MG63 (cell line): ENCODE data around the gene TCF7. TPM values are rescaled to one million over a fixed set of nuclear protein-coding genes. Genes with fewer than 3 reads are reported as not detected.

Source experiments
- DNase-seq: peaks from one replicate; pipeline ENCODE4 v3.0.0-alpha.2; 2020
- H3K27me3 ChIP-seq: fragments of 250-450 bp; sonication (Bioruptor Pico); 2 replicates; pipeline ENCODE4 v1.5.1; 2020; ENCODE audit warnings: mild to moderate bottlenecking, moderate library complexity
- H3K36me3 ChIP-seq: fragments of 250-450 bp; sonication (Bioruptor Pico); 2 replicates; pipeline ENCODE4 v1.5.1; 2020; ENCODE audit warnings: mild to moderate bottlenecking, moderate library complexity
- H3K4me3 ChIP-seq: fragments of 250-450 bp; sonication (Bioruptor Pico); 2 replicates; pipeline ENCODE4 v1.5.1; 2020; ENCODE audit warnings: mild to moderate bottlenecking, moderate library complexity
- H3K9me3 ChIP-seq: fragments of 250-450 bp; sonication (Bioruptor Pico); 2 replicates; pipeline ENCODE4 v1.5.1; 2020; ENCODE audit warnings: mild to moderate bottlenecking, moderate library complexity
- total RNA-seq: library from RNA; depleted of rRNA; stranded (reverse); fragments of >200 nt; shearing (Covaris generic); gene quantifications from 2 replicates; pipeline ENCODE4 v1.2.3, GENCODE V29; 2014; ENCODE audit warnings: low replicate concordance; rRNA removed

TCF7 gene
- total RNA-seq = 8.9 and 12.0 TPM in 2 replicates

DNA sequence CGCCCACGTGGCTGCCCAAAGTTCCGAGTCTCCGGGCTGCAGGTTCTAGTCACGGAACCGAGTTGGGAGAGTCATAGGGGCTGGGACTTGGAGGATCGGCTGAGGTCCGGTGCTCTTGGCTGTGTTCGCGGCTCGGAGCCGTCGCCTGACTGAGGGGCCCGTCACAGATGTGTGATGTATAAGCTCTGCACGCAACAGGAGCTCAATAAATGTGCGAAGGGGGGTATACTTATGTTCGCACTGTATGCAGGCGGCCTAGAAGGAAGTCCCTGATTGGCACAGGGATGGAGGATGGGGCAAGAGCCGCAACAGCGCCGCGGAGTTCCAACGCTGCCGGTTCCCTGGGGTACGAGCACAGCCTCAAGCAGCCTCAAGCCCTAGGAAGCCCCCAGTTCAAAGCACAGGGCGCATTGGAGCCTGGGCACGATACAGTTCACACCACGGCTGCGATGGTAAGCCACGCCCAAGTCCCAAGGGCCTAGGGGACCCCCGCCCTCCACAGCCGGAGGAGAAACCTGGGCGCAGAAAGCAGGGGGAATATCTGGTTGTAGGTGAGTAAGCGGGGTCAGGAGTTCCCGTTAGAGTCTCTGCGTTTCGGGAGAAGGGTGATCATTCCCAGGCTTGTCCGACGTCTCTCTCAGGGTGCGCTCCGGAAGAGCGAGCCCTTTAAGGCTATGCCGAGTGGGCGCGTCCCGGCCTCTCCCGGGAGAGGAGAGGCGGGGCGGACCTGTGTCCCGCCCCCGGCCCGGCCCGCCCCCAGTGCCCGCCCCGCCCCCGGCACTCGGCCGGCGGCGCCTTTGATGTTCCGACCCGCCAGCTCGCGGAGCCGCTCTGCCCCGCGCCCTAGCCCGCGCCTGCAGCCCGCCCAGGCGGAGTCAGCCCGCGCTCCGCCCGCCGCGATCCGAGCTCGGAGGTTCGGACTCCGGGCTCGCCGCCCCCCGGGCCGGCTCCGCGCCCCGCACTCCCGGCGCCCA, at the start of gene TCF7:
Gene TCF7, plus strand, starts transcription at position 780 of the 974 bp plus-strand sequence. CDS start 226 bp downstream, outside the sequence.
- Histone ChIP-seq H3K27me3 (no peaks in the 10 kb centered on the region), H3K36me3 (peaks cover 16% of the 10 kb centered on the region), H3K9me3 (no peaks in the 10 kb centered on the region), H3K4me3 (peak within 1 kb of the TSS; percentile 51)
- peak; percentile 81 for DNase-seq

DNA sequence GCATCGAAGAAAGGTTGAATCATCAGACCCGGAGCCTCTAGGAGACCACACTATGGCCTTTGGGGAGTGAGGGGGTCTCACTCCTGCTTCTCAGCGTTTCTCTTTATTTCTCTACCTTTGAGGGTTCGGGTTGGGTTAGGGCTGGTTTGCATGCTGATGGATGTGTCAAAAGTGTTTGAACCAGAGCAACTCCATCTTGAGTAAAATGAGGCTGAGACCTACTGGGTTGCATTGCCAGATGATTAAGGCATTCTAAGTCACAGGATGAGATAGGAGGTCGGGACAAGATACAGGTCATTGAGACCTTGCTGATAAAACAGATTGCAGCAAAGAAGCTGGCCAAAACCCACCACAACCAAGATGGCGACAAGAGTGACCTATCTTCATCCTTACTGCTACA, 44.9 kb upstream of the TCF7 start:
- DNase-seq = no peak
- Histone ChIP-seq H3K27me3 (no peaks in the 10 kb centered on the region), H3K36me3 (no peaks in the 10 kb centered on the region), H3K9me3 (no peaks in the 10 kb centered on the region), H3K4me3 (no peak overlapping the region)

DNA sequence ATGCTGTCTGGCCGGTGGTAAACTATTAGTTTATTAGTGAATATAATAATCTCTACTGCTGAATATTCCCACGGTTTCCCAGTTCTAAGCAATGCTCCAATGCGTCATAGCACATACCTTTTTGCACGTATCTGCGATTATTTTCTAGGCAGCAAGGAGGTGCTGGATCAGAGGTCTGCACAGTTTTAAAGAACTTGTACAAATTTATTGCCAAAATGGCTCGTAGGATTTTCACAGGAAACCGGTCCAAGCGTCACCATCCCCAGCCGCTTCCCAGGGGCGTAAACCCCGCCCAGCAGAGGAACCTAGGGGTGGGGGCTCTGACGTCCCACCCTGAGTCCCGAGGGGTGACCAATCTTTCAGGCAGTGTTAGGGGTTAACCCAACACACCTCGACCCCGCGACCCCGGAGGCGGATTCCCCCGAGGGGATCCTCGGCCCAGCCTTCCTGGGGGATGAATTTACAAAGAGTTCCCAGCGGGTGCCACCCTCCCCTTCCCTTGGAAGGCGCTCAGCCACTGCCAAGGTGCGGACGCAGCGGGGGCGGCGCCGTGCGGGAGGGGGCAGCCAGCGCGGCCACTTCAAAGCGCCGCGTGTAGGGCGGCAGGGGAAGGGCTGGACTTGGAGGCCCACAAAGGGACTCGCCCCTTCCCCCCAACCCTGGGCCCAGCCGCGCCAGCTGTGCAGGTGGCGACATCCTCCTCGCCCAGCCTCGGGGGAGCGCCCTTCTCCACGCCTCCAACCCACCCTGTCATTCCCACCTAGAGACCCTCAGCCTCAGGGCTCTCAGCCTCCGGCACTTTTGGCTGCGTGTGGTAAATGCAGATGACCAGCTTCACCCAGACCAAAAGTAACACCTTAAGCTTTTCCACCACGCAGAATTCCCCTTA, 43.5 kb upstream of the TCF7 start:
- H3K9me3 ChIP-seq = no peaks in the 10 kb centered on the region
- H3K36me3 ChIP-seq = no peaks in the 10 kb centered on the region
- H3K27me3 ChIP-seq = no peaks in the 10 kb centered on the region; the same call in 1 of the 2 replicates
- DNase-seq = peak; percentile 27
- H3K4me3 ChIP-seq = no peak overlapping the region

DNA sequence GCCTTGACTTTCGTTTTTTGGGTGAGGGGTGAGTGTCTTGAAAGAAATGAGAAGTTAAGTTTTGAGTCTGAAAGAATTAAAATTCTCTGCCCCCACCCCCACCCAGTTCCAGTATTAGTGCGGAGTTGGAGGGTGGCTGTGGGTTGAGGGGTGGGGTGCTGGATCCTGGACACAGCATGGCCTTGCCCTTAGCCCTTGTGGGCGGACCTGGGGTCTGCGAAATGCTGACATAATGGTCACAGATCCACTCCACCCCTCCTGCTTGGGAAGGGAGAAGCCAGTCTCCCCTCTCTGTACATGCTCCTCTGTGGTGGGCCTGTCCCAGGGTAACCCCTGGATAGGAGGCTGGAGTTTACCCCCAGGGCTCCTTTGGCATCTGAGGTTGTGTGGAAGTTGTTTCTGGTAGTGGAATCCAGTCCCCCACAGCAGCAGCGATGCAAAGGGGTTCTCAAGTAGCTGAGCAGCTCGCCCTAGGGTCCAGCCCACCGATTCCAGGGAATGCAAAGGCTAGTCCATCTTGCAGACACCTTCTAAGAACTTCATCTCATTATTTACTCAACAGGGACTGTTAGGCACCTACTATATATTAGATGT, 42.8 kb upstream of the TCF7 start:
- Histone ChIP-seq H3K27me3 (no peaks in the 10 kb centered on the region; the same call in 1 of the 2 replicates), H3K4me3 (no peak overlapping the region), H3K9me3 (no peaks in the 10 kb centered on the region), H3K36me3 (no peaks in the 10 kb centered on the region)
- DNase-seq = no peak

DNA sequence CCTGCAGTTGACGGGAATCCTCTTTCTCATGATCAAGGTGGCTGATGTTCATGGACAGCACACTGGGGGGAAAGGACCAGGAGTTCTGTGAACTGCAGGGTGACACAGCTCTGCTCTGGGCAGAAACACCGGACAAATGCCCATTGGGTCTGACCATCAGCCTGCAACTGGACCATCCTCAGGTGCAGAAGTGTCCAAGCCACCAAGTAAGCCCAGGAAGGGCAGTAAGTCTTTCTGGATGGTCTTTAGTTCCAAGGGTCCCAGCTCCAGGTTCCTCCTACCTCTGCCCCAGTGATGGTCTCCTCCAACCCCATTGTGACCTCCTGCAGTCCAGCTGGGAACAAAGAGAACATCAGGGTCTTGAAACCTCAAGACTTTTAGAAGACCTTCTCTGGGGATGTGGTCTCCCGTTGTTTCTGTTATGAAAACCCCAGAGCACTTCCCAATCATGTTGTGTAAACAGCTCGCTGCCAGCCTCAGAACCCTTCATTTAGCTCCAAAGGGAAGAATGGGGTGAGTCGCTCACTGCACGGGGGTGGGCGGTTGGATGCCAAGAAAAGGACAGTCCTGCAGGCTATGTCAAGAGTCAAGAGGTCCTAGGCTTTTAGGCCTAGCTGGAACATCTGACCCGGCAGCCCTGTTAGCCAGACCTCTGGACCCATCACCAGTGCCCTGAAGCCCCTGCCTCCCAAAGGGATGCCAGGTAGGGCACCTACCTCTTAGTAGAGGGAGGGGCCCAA, 41.8 kb upstream of the TCF7 start:
- no peaks in the 10 kb centered on the region; the same call in 1 of the 2 replicates for H3K27me3 ChIP-seq

DNA sequence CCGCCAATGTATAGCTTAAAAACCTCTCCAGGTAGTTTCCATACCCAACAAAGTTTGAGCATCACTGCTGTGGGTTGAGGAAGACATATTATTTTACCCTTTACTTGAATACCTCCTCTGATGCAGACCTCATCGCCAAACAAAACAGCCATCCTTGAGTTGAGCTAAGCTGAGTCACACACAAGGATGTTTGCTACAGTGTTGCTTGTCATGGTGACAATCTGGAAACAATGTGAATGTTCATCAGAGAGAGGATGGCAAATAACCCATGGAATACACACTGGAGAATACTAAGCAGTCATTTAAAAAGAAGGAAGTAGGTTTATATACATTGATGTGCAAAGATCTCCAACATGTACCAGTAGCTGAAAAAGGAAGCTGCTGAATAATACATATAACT, 41.1 kb upstream of the TCF7 start:
- Histone ChIP-seq H3K4me3 (no peak overlapping the region), H3K27me3 (no peaks in the 10 kb centered on the region; the same call in 1 of the 2 replicates), H3K9me3 (no peaks in the 10 kb centered on the region), H3K36me3 (no peaks in the 10 kb centered on the region)
- DNase-seq = peak; percentile 58

More for the DNA sequence above, 41.8 kb upstream of the TCF7 start:
- Histone ChIP-seq H3K4me3 (no peak overlapping the region), H3K36me3 (no peaks in the 10 kb centered on the region), H3K9me3 (no peaks in the 10 kb centered on the region)
- DNase-seq = peak; percentile 83

DNA sequence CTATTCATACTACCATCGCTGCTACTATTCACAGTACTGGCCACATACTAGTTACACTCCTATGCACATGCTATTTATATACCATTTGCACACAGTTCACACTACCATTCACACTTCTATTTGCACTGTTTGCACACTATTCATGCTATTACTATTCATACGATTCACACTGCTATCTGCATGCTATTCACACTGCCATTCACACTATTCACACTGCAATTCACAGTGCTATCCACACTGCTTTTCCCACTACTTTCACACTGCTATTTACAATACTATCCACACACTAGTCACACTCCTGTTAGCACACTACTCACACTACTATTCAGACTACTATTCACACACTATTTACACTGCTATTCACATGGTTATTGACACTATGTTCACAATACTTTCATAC, 39.4 kb upstream of the TCF7 start:
- H3K4me3 ChIP-seq = no peak overlapping the region
- no peaks in the 10 kb centered on the region for H3K9me3 ChIP-seq
- no peak for DNase-seq
- no peaks in the 10 kb centered on the region for H3K36me3 ChIP-seq
- no peaks in the 10 kb centered on the region; the same call in 1 of the 2 replicates for H3K27me3 ChIP-seq

DNA sequence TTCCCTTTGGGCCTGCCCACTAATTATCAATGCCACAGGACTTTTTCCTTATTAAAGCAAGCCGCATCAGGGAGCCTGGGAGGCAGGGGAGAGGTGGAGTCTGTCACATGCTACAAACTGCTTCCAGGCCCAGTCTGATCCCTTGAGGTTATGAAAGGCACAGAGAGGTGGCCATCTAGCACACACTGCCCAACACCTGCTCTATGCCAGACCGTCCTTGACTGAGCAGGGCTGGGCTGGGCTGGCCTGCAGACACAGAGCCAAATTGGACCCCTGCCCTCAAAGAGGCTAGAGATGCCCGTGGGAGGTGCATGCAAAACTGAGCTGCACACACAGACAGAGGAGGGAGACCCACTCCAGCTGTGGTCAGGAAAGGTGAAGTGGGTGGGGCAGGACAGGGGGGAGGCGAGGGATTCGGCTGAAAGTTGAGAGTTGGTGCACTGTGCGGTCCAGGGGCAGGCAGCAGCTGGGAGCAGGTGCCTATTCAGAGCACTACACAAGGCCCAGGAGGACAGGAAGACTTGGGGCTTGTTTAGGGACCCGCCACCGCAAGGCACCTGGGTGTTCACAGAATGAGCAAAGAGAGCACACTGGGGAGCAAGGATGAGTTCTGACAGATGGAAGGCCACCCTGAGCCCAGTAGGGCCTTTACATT, 36.4 kb upstream of the TCF7 start:
- no peaks in the 10 kb centered on the region for H3K9me3 ChIP-seq
- H3K4me3 ChIP-seq = no peak overlapping the region
- no peaks in the 10 kb centered on the region for H3K36me3 ChIP-seq
- no peak for DNase-seq
- no peaks in the 10 kb centered on the region; the same call in 1 of the 2 replicates for H3K27me3 ChIP-seq

DNA sequence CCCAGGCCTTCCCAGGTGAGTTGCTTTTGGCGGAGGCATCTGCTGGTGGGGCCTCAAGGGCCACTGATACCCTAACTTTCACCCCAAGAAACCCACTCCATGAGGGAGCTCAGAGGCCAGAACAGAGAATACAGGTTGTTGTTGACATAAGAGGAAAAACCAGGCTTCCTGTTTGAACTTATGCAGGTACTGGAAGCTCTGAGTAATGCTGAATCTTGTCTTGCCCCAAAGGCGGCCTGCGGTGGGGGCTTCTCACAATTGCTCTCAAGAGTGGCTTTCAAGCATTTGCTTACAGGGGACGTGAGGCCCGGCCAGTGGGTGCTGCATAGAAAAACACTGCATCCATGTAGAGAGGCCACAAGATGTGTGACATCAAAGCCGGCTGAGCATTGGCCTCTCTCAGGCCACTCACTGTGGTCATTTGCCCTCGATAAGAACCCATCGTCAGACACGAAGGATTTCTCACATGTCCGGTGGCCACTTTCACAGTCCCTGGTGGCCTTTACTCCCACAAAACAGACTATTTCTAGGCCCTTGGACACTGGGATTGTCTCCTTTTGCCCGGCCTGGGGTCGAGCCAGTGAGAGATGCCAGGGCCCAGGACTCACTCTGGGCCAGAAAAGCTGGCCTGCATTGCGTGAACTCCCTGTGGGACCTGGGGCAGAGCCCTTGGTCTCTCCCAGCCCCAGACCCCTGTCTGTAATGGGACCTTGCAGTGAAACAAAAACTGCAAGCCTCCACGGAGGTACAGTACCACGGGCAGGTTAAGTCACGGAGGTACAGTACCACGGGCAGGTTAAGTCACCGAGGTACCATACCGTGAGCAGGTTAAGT, 34.5 kb upstream of the TCF7 start:
- DNase-seq = no peak
- H3K4me3 ChIP-seq = no peak overlapping the region
- H3K9me3 ChIP-seq = no peaks in the 10 kb centered on the region
- H3K27me3 ChIP-seq = no peaks in the 10 kb centered on the region
- H3K36me3 ChIP-seq = no peaks in the 10 kb centered on the region

DNA sequence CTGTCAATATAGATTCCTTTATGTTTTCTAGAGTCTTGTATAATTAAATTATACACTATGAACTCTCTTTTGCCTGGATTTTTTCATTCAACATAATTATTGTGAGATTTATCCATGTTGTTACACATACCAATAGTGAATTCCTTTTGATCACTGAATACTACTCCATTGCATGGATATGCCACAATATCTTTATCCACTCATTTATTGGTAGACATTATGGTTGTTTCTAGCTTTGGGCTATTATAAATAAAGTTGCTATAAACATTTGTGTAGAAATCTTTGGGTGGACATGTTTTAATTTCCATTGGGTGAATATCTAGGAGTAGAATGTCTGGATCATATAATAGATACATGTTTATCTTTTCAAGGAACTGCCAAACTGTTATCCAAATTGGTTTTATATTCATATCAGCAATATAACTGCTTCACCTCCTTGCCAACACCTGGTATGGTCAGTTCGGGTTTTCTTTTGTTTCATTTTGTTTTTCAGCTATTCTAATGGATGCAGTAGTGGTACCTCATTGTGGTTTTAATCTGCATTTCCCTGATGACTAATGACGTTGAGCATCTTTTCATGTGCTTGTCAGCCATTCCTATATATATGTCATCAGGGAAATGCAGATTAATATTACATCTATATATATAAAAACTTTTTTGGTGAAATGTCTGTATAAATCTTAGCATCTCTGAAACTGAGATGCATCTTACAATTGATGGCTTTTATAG, 32.1 kb upstream of the TCF7 start:
- Histone ChIP-seq H3K9me3 (no peaks in the 10 kb centered on the region), H3K27me3 (no peaks in the 10 kb centered on the region), H3K4me3 (no peak overlapping the region), H3K36me3 (no peaks in the 10 kb centered on the region)
- DNase-seq = no peak

DNA sequence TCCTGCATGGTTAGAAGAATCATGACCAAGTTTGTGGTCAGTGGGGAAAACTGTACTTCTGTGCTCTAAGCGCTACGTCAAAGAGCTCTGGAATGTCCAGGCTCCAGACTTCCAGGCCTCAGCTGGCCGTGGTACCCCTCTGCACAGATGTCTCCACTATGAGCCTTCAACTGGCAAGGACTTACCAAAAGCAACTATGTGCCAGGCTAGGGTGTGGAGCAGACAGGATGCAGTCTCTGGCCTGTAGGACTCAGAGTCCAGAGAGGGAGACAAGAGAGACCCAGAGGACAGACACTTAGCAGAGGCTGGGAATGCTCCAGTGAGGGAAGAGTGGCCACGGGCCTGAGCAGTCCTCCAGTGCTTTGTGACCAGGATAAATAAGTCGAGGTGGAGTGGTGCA, 31.0 kb upstream of the TCF7 start:
- H3K36me3 ChIP-seq = no peaks in the 10 kb centered on the region
- no peak overlapping the region for H3K4me3 ChIP-seq
- peak; percentile 86 for DNase-seq
- no peaks in the 10 kb centered on the region for H3K27me3 ChIP-seq
- H3K9me3 ChIP-seq = no peaks in the 10 kb centered on the region

DNA sequence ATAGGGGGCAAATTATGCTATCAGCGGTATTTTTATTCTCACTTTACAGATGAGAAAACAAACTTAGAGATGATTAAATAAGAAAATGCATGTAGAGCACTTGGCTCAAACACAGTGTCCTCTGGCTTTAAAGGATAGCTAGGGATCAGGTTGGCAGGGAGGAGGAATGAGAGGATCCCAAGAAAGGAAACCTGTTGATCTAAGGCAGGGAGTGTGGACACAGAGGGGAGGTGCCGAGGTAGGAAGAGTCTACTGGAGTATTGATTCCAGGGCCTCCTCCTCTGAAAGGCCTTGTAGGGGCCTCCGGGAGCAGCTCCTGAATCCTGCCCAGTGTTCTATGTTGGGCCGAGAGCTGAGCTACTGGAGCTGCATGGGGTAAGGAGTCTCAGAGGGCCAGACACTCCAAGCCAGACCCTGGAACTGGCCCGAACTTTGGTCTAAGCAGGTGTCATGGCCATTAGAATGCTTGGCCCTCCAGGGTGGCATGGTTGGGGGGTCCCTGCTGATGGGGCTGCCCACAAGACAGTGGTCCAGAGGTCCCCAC, 30.4 kb upstream of the TCF7 start:
- DNase-seq = no peak
- Histone ChIP-seq H3K27me3 (no peaks in the 10 kb centered on the region), H3K4me3 (no peak overlapping the region), H3K9me3 (no peaks in the 10 kb centered on the region), H3K36me3 (no peaks in the 10 kb centered on the region)

DNA sequence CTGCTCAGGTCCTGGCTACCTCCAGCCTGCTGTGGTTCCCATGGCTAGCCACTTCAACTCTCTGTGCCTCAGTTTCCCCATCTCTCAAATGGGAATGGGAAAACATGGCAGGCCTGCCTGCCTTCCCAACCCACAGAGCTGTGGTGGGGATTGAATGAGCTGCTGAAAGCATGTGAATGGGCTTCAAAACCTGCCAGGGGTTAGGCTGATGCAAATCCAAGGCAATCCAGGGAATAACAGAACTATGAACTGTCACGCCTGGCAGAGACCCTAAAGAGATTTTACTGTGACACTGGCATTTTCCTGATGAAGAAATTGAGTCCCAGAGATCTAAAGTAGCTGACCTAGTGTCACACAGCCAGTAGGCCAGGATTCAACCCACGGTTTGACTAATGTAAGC, 29.9 kb upstream of the TCF7 start:
- Histone ChIP-seq H3K36me3 (no peaks in the 10 kb centered on the region), H3K27me3 (no peaks in the 10 kb centered on the region), H3K9me3 (no peaks in the 10 kb centered on the region), H3K4me3 (no peak overlapping the region)
- DNase-seq = no peak

DNA sequence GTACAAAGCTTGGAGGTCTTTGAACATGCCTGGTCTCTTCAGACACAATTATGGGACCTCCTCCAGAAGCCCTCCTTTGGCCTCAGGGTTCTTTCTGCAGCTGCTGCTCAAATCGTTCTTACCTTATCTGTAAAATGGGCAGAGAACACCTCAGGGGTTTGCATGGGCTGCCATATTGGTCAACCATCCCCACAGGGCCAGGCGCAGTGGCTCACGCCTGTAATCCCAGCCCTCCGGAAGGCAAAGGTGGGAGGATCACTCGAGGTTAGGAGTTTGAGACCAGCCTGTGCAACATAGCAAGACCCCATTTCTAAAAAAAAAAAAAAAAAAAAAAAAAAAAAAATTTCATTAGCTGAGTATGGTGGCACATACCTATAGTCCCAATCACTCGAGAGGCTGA, 29.1 kb upstream of the TCF7 start:
- DNase-seq = no peak
- Histone ChIP-seq H3K36me3 (no peaks in the 10 kb centered on the region), H3K9me3 (no peaks in the 10 kb centered on the region), H3K4me3 (no peak overlapping the region), H3K27me3 (no peaks in the 10 kb centered on the region)
